DMS 273 treated with DMSO at 0.1 percent for 48 hours (cell line): ENCODE data around the gene TGFB1.

Experiments
- DNase-seq: peaks from one replicate; lab custom pipeline; 2025; lab: John Stamatoyannopoulos, UW

The TGFB1 gene

DNA sequence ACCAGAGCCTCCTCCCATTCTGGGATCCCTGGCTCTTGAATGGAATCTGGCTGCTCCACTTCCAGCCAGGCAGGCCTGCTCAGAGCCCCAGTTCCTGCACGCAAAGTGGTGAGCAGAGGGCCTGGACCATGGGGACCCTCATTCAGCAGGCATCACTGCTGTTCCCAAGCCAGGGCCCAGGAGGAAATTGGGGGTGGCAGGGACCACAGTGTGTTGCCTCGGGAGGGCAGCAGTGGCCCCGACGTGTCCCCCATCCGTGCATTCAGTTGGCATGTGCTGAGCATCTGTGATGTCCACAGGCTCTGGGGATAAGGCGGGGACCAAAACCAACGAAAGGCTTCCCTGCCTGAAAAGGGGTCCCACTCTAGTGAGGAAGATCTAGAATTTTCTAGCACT is 32.5 kb downstream of the TGFB1 start:
- no peak for DNase-seq

DNA sequence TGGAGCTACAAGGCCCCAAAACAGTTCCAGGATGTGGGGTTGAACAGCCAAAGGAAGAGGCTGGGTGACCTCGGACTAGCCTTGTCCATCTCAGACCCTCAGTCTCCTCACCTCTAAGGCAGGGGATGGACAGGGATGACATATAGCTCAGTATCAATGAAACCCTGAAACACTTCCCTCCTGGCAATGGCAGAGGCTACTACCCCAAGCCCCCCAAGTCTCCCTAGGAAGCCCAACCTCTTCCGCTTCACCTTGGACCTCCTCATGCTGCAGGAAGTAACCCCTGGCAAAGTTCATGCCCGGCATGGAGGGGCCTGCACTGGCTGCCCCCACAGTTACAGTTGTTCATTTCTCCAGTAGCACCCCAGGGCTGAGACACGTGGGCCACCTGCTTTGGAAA is 33.2 kb downstream of the TGFB1 start:
- DNase-seq, result no peak

DNA sequence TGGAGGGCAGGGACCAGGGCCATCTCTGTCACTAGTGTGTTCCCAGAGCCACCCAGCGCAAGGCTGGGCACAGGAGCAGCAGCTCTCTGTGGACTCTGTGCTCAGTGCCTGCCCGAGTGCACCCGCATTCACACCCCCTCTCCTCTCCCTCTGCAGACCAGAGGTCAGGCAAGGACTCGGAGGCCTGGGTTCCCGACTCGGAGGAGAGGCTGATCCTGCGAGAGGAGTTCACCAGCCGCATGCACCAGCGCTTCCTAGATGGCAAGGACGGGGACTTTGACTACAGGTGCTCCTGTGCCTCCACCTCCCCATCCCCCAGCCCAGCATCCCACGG is 33.6 kb downstream of the TGFB1 start:
- DNase-seq, result no peak

DNA sequence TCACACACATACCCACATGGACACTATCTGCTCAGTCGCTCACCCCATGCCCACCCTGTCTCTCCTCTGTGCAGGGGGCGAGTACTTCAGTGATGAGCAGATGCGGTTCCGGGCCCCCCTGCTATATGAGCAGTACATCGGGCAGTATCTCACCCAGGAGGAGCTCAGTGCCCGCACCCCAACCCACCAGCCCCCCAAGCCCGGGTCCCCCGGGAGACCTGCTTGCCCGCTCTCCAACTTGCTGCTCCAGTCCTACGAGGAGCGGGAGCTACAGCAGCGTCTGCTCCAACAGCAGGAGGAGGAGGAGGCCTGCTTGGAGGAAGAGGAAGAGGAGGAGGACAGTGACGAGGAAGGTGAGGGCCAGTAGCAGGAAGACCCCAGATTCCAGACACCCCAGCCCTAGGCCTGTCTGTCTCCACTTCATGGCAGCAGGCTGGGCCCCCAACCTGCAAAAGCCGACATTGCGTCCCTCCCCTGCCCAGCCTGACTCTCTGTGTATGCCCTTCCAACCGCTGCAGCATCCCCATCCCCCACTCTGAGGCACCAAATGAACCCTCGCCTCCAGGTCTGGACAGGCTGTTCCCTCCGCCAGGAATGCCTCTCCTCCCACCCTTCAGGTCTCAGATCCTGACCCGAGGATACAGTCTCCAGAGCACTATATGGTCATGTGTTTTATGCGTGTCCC is 34.1 kb downstream of the TGFB1 start:
- no peak for DNase-seq

DNA sequence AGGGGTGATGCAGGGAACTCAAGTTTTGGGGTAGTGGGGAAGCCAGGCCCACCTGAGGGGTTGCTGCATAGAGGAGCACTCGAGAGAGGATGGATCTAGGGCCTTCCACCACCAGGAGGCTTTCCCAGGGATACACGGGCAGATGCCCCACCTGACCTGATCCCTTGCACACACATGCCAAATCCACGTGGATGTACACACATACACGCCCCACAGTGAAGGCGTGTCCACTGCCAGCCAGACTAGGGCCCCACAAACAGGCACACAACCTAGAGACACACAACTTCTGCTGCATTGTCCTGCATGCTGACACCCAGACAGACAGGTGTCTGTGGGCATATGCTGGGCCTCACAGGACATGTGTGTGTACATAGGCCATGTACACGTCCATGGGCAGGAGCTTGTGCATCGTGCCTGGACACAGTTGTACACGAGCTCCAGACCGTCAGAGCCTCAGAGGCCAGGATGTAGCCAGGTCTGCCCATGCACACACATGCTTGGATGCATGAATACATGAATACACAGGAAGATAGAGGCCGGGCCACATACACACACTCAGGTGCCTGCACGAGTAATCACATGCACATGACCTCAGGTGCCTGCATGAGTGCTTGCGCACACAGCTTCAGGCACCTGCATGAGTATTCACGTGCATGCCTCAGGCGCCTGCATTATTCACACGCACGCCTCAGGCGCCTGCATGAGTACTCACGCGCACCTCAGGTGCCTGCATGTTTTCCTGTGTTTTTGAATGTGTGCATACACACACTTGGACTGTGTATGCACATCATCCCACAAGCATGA is 34.8 kb downstream of the TGFB1 start:
- DNase-seq, result no peak

DNA sequence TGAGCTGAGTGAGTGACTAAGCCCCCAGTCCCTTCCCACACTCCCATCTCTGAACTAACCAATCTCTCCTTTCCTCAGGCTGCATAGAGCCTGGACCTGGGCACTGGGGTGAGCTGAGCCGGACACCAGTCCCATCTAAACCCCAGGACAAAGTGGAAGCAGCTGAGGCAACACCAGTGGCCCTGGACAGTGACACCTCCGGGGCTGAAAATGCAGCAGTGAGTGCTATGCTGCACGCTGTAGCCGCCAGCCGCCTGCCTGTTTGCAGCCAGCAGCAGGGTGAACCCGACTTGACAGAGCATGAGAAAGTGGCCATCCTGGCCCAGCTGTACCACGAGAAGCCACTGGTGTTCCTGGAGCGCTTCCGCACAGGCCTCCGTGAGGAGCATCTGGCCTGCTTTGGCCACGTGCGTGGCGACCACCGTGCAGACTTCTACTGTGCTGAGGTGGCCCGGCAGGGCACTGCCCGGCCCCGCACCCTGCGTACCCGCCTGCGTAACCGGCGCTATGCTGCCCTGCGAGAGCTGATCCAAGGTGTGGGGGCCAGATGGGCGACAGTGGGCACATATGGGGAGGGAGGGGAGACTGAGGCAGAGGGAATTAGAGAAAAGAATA is 37.3 kb downstream of the TGFB1 start:
- no peak for DNase-seq

DNA sequence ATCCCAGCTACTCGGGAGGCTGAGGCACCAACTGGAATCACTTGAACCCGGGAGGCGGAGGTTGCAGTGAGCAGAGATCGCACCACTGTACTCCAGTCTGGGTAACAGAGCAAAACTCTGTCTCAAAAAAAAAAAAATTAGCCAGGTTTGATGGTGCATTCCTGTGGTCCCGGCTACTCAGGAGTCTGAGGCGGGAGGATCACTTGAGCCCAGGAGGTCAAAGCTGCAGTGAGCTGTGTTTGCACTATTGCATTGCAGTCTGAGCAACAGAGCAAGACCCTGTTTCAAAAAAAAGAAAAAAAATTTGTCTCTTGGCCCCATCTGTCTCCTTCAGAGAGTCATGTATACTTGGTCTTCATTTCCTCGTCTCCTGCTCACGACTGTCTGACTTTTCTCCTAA is 42.1 kb downstream of the TGFB1 start:
- no peak for DNase-seq

DNA sequence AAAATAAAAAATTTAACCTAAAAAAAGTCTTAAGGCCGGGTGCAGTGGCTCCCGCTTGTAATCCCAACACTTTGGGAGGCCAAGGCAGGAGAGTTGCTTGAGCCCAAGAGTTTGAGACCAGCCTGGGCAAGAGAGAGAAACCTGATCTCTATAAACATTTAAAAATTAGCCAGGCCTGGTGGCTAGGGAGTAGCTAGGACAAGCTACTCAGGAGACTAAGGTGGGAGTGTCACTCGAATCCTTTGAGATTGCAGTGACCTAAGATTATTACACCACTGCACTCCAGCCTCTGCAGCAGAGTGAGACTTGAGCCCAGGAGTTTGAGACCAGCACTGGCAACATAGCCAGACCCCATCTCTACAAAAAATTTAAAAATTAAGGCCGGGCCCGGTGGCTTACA is 42.6 kb downstream of the TGFB1 start:
- no peak for DNase-seq

DNA sequence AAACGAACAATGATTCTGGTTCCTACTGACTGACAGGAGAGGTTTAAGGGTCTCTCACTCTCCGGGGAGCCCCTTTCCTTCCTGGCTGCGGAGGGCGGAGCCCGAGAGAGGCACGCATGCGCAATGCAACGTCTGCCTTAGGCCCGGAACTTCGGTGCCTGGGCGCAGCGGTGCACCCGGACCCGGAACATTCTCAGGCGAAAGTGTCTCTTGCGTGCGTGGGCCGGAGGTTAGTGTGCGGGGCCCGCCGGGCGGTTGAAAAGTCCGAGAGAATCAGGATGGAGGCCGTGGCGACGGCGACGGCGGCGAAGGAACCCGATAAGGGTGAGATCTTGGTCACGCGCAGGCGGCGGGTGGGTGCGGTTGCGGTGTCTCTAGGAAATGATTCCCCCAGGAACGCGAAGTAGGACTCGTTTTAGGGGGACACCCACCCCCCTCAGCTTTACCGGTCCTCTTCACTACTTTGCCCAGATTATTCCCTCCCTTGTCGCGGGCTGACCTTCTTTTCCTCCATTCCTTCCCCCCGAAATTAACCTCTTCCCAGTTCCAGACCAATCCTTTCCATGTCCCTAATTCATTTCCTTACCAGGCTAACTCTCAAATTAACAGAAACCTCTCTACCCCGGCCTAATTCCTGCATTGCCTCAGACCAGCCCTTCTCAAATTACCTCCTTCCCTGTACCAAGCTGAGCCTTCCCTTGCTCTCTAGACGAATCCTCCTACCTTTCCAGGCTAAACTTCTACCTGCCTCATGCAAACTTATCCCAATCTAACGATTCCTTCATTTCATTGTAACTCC is 43.5 kb downstream of the TGFB1 start, which contains the start of gene CCDC97:
TSS of gene CCDC97 (plus strand) at position 140 of the 799 bp plus-strand sequence. CDS start at position 279, 139 bp downstream.
- peak; percentile 59 for DNase-seq

DNA sequence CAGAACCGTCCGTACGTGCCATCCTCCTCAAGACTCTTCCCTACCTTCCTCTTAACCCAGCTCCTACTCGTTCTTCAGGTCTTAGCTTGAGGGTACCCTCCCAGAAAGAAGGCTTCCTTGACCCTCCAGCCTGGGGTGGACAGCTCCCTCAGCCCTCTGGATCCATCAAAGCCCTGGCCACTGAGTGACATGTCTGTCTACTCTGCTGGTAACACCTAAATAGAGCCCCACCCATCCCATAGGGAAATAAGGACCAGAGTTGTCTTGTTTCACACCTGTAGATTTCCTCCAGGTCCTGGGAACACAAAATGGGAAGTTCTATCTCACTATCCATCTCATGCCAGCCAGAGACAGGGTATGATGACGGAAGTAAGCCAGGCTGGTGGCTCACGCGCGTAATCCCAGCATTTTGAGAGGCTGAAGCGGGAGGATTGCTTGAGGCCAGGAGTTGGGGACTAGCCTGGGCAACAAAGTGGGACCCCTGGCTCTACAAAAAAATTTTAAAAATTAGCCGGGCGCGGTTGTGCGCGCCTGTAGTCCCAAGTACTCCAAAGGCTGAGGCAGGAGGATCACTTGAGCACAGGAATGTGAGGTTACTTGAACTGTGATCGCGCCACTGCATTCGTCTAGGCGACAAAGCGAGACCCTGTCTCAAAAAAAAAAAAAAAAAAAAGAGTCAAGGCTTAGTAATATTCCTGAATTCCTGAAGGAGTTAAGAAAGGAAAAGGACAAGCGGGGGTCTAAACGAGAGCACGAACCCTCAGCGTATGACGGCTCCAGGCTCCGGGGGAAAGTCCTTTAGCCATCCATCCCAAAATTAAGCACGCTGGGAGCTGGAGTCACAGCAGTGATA is 44.3 kb downstream of the TGFB1 start:
- no peak for DNase-seq

DNA sequence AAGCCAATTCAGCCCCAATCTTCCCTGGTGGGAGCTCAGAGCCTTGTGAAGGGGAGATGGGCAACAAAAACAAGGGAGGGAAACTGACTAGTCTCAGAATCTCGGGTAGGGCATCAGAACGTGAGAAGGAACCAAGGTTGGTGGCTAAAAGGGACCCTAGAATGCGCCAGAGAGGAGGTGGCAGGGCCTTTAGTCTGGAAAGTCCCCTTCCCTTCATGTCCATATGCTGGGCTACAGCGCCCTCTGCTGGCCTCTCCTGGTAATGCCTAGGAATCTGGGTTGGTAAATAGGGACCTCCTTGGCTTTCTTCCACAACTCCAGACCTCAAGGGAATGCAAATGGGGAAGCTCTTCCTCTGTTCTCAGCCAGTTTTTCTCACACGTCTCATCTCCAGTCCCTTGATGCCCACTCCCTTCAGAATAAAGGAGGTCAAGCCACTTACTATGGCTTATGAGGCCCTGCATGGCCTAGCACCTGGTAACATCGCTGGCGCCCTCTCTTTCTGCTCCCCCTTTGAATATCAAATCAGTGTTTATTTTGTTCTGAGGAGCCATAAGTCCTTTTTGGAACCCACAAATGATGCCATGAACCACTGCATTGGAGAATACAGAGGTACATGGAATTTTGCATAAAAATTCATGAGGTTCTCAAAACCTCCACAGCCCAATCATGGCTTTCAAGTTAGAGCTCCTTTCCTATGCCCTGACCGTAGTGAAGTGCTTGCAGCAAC is 45.1 kb downstream of the TGFB1 start:
- DNase-seq, result peak; percentile 45

DNA sequence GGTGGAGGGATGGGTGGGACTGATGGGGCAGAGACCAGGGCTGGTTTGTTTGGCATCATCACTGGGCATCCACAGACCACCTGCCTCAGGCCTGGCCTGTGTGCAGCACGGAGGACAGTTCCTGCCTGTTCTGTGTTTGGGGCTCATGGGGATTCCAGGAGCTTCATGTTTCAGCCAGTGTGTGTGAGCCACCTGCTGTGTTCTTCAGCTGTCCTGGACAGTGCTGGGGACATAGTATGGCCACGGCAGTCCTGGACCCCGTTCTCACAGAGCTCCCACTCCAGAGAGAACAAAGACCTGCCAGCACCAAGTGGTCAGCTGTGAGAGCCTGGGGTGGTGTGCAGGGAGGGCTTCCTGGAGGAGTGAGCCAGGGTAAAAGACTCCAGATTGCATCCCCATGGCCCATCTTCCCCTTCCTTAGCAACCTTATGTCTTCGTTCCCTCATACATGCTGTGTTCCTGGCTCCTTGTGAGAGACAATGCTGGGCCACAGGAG is 45.7 kb downstream of the TGFB1 start:
- DNase-seq, result no peak

DNA sequence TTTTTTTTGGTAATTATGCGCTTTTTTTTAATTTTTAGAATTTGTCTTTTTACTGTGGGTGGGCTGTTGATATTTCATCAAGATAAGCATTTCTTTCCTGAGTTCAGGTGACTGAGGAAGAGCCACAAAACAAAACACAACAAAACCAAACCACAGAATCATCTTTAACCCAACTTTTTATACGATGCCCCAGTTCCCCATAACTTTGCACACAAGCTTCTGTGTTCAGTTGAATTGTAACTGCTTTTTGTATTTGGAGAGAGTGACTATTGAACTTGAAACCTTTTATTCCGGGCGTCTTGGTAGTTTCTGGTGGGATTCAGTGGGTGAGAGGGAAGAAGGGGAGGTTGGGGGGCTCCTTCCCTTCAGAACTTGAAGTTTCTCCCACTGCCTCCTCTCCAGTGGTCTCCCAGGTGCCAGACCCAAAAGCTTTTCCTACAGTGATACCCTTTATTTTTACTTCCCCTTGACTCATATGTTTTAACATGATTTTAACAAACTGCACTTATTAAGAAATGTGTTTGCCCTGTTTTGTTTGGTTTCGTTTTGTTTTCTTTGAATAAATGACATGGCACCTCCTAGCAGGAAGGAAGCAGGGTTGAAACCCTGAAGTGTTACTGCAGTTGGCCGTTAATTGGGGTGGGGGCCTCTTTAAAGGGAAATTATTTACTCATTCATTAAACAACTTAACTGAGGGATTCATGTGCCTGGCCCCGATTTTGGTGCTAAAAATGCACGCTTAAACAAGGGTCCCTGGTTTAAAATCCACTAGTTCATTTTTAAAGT is 46.4 kb downstream of the TGFB1 start:
- no peak for DNase-seq

DNA sequence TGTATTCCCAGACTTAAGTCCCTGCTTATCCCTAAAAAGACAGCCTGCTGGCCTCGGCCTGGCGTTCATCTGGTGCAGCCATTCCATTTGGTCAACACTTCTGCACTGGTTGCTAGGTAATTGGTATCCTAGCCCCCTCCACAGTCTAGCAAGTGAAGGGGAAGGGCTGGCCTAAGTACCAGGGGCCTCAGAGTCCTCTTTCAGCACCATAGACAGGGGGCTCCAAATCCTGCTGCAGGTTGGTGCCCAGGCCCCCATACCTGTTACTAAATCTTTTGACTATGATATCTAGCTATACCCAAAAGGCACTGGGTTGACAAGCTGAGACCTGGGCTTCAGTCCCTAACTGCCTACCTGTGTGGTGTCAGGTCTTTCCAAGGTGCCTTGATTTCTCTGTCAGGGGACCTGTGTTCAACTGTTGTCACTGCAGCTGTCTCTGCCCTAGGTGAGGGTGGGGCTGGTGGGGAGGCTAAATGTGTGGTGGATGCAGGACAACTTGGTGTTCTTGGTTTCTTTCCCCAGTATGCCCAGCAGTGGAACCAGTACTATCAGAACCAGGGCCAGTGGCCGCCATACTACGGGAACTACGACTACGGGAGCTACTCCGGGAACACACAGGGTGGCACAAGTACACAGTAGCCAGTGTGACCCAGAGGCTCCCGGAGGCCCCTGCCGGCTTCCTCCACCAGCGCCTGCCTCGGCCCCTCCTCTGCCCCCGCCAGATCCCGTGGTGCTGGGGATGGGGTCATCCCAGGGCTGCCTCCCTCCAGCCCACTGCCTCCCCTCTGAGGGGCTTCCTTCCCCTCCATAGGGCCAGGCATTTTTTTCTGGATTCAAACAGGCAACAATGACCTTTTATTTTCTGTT is 47.6 kb downstream of the TGFB1 start:
- no peak for DNase-seq

DNA sequence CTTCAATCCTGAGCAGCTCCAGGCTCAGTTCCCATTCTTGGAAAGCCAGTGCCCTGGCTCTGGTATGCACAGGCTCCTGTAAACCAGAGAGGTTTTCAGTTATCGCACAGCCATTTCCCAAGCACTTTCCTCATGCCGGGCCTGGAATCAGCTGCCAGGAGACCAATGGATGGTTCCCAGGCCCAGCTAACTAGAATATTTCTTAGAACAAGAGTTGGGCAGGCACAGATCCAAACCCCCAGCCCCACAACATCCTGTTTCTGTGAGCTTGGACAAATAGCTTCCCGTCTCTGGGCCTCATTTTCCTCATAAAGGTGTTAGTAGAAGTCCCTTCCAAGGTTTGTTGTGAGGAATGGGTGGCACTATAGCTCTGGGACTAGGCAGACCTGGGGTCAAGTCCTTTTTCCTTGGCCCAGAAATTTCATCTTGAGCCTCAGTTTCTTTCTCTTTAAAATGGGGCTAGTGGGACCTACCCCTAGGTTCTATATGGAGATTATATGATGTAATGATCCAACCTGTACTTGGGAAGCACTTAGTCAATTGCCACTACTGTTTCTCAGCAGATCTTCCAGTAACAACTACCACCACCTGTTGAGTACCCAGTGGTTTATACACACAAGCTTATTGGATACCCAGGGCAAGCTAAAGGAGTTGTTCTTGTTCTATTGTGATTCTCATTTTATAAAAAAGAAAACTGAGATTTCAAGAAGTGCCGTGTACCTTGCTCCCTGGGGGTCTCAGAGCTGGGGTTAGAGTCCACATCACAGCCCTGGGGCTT is 48.8 kb downstream of the TGFB1 start:
- no peak for DNase-seq

DNA sequence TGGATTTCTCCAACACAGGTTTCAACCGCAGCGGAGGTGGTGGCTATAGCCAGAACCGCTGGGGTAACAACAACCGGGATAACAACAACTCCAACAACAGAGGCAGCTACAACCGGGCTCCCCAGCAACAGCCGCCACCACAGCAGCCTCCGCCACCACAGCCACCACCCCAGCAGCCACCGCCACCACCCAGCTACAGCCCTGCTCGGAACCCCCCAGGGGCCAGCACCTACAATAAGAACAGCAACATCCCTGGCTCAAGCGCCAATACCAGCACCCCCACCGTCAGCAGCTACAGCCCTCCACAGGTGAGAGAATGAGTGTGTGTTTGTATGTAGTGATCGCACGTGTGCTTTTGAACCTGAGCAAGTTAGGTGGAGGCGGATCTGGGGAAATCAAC is 49.8 kb downstream of the TGFB1 start:
- no peak for DNase-seq

DNA sequence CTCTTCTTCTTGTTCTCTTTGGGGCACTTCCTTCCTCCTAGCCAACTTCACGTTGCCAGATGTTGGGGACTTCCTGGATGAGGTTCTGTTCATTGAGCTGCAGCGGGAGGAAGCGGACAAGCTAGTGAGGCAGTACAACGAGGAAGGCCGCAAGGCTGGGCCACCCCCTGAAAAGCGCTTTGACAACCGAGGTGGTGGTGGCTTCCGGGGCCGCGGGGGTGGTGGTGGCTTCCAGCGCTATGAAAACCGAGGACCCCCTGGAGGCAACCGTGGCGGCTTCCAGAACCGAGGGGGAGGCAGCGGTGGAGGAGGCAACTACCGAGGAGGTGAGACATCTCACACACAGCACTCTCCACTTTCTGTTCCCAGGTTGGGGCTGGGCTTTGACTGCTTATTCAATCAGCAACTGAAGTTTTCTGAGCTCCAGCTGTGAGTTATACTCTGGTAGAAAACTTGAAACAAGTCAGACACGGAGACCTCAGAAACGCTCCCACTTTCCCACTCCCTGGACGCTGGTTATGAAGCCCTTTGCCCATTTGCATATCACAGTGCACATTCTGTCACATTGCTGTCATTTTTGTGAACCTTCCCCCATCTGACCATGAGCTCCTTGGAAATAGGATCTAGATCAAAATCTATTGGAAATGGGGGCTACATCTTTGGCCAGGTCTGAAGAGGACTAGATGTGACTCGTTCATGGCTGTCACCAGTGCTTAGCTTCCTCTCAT is 50.9 kb downstream of the TGFB1 start:
- no peak for DNase-seq
